GM10266 (cell line): Measurements from ENCODE around the gene ELFN1.

ENCODE experiments used
- DNase-seq: peaks from one replicate; pipeline ENCODE4 v3.0.0; 2012; ENCODE audit errors: extremely low spot score
- CTCF ChIP-seq: IDR thresholded peaks from 2 replicates; pipeline ENCODE4 v1.5.1; 2012; ENCODE audit warnings: mild to moderate bottlenecking, low read depth; ENCODE audit not compliant: control insufficient read depth, insufficient read depth; ENCODE audit errors: missing control alignments

Gene ELFN1

DNA sequence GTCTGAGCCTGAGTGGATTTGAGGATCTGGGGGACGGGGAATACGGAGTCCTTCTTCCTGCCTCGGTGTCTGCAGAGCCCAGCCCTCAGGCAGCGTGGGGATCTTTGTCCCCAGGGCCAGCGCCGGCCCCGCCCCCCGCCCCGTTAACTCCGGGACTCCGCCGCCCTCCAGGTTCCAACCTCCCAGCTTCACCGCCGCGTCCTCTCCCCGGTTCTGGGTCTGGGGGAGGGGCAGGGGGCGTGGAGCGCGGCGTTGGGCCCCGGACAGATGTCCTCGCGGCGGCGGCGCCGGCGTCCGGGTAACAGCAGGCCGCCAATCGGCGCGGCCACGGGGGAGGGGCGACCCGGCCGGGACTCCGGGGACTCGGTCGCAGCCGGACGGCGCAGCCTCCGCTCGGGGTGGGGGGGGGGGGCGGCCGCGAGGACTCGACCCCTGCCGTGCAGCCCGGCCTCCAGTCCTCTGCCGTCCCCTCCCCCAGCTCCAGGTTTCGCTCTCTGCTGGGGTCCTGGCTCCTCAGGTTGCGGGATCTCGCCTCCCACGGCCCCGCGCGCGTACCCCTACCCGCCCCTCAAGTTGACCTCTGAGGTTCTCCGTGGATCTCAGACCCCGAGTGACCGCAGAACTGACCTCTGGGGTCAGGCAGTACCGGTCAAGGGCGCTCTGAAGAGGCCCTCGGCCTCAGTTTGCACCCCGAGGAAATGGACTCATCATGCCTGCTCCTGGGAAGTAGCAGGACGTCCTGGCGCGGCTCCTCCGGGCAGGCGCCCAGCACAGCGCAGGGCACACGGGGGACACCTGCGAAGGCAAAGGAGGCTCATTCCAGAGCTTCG, 2.3 kb upstream of the ELFN1 start:
- DNase-seq, result peak; percentile 51
- TF ChIP-seq CTCF, result no peak

GRCh38 chr7:1668396-1669063, 1.5 kb upstream of the ELFN1 start:
- peak; percentile 61 for DNase-seq
- no peak for TF ChIP-seq CTCF

- peak; percentile 69 for DNase-seq
- TF ChIP-seq CTCF, result no peak
These were observed 769 bp upstream of the ELFN1 start for GRCh38 chr7:1669064-1669951.

GRCh38 chr7:1670894-1671593, 967 bp downstream of the ELFN1 start:
- no peak for DNase-seq

GRCh38 chr7:1671594-1672451, 1.7 kb downstream of the ELFN1 start:
- DNase-seq, result no peak
- no peak for TF ChIP-seq CTCF

More at GRCh38 chr7:1670894-1671593, 967 bp downstream of the ELFN1 start:
- no peak for TF ChIP-seq CTCF

- DNase-seq, result no peak
- no peak for TF ChIP-seq CTCF
These were observed 2.9 kb downstream of the ELFN1 start for GRCh38 chr7:1672851-1673486.
